HCT116 (cell line): ENCODE results near the gene PMEPA1. TPM values are rescaled to one million over a fixed set of nuclear protein-coding genes. Genes with fewer than 3 reads are reported as not detected.

Experiments used
- ATAC-seq: fragments of 200-7000 bp; cut with Tn5 transposase; 2 replicates; pipeline ENCODE4 v1.9.1; 2020; ENCODE audit warnings: mild to moderate bottlenecking, moderate library complexity
- BruUV-seq: library from RNA; stranded (reverse); fragments of 400-500 nt; replicated peaks from 2 replicates; lab custom pipeline; 2021; lab: Mats Ljungman, UMichigan
- CTCF ChIA-PET: fragments of 300-600 bp; sonication (Branson Sonifier 250); formaldehyde crosslinking; loops from one replicate; lab custom pipeline; 2021; ENCODE audit warnings: antibody characterized with exemption; lab: Charles Lee
- POLR2A ChIA-PET: fragments of 300-600, 350-600 bp; sonication (Branson Sonifier 250); formaldehyde crosslinking; loops from one replicate; lab custom pipeline; 2021; ENCODE audit warnings: antibody characterized with exemption; lab: Charles Lee
- RAD21 ChIA-PET, 2 experiments: fragments of 300-600 bp; sonication (Branson Sonifier 250); formaldehyde crosslinking; loops; one replicate each; lab custom pipeline; 2023; ENCODE audit warnings: low total read pairs in 2 of 2; ENCODE audit not compliant: uncharacterized antibody in 2 of 2, unreplicated experiment in 2 of 2, low non-redundant PET in 1 of 2; lab: Charles Lee
- DNase-seq: peaks from one replicate; pipeline ENCODE4 v3.0.0-alpha.2; 2010; ENCODE audit warnings: low read depth, low spot score
- H2AFZ ChIP-seq: fragments of 200-600 bp; shearing (Covaris generic), sonication (generic); 2 replicates; pipeline ENCODE4 v1.6.1; 2017; ENCODE audit warnings: low read depth, mixed run types, mixed read lengths, antibody characterized with exemption, low read length; ENCODE audit not compliant: poor library complexity, severe bottlenecking
- H3K27ac ChIP-seq: 2 replicates; pipeline ENCODE4 v1.5.1; 2012; ENCODE audit warnings: low read depth, low read length
- H3K27me3 ChIP-seq: fragments of 200-600 bp; sonication (generic); 2 replicates; pipeline ENCODE4 v1.6.1; 2016; ENCODE audit warnings: mixed run types, low read length, mixed read lengths; ENCODE audit not compliant: insufficient read depth
- H3K36me3 ChIP-seq, 2 experiments: fragments of 200-500 bp in 1 of 2; fragments of 200-600 bp in 1 of 2; sonication (Bioruptor generic) in 1 of 2; sonication (generic) in 1 of 2; 2 replicates each; pipeline versions ENCODE4 v1.5.1 to v1.6.1; 2014 to 2016; ENCODE audit warnings: low read length in 2 of 2, inconsistent platforms in 1 of 2, mixed read lengths in 1 of 2, mixed run types in 1 of 2; ENCODE audit not compliant: insufficient read depth in 2 of 2, control insufficient read depth in 1 of 2
- H3K4me1 ChIP-seq, 2 experiments: fragments of 200-600 bp in 1 of 2; sonication (generic) in 1 of 2; 2 replicates each; pipeline versions ENCODE4 v1.5.1 to v1.6.1; 2012 to 2017; ENCODE audit warnings: low read length in 2 of 2, inconsistent platforms in 1 of 2, mild to moderate bottlenecking in 1 of 2, mixed read lengths in 1 of 2, mixed run types in 1 of 2, moderate library complexity in 1 of 2; ENCODE audit not compliant: insufficient read depth in 2 of 2, control insufficient read depth in 1 of 2
- H3K4me2 ChIP-seq: fragments of 200-600 bp; sonication (generic); 2 replicates; pipeline ENCODE4 v1.6.1; 2017; ENCODE audit warnings: mixed run types, low read length, mixed read lengths
- H3K4me3 ChIP-seq, 2 experiments: fragments of 200-600 bp in 1 of 2; sonication (generic) in 1 of 2; replicated peaks in 1 of 2; 2 replicates each; pipeline ENCODE4 v1.5.1; 2011 to 2016; ENCODE audit warnings: low read length in 2 of 2, control low read depth in 1 of 2, low read depth in 1 of 2, mild to moderate bottlenecking in 1 of 2, mixed read lengths in 1 of 2, mixed run types in 1 of 2
- H3K79me2 ChIP-seq: fragments of 200-600 bp; sonication (generic); 2 replicates; pipeline ENCODE4 v1.6.1; 2017; ENCODE audit warnings: mild to moderate bottlenecking, mixed run types, low read length, moderate library complexity, mixed read lengths; ENCODE audit not compliant: insufficient read depth
- H3K9ac ChIP-seq: fragments of 200-600 bp; sonication (generic); 2 replicates; pipeline ENCODE4 v1.6.1; 2016; ENCODE audit warnings: low read length, mixed read lengths
- H3K9me2 ChIP-seq: fragments of 200-600 bp; sonication (generic), shearing (Covaris generic); 2 replicates; pipeline ENCODE4 v1.6.1; 2017; ENCODE audit warnings: mixed run types, mild to moderate bottlenecking, moderate library complexity; ENCODE audit not compliant: insufficient read depth
- H3K9me3 ChIP-seq, 2 experiments: fragments of 200-500 bp in 1 of 2; fragments of 200-600 bp in 1 of 2; sonication (Bioruptor generic) in 1 of 2; sonication (generic) in 1 of 2; 2 replicates each; pipeline ENCODE4 v1.6.1; 2014 to 2017; ENCODE audit warnings: low read length in 2 of 2, mixed read lengths in 2 of 2, inconsistent platforms in 1 of 2, low read depth in 1 of 2, mild to moderate bottlenecking in 1 of 2, mixed run types in 1 of 2, moderate library complexity in 1 of 2; ENCODE audit not compliant: control insufficient read depth in 1 of 2, insufficient read depth in 1 of 2
- H4K20me1 ChIP-seq: fragments of 200-600 bp; sonication (generic), shearing (Covaris generic); 2 replicates; pipeline ENCODE4 v1.6.1; 2017; ENCODE audit warnings: mixed run types, mild to moderate bottlenecking, moderate library complexity; ENCODE audit not compliant: insufficient read depth
- ATF3 ChIP-seq: IDR thresholded peaks from 2 replicates; pipeline ENCODE4 v1.6.1; 2012
- CBX3 ChIP-seq: IDR thresholded peaks from 2 replicates; pipeline ENCODE4 v1.6.1; 2012; ENCODE audit warnings: low read depth
- CTCF ChIP-seq, 3 experiments: fragments of 200-600 bp in 1 of 3; sonication (generic) in 1 of 3; IDR thresholded peaks in 2 of 3; conservative IDR thresholded peaks in 1 of 3; 2 replicates each; pipeline ENCODE4 v1.5.1; 2012 to 2017; ENCODE audit warnings: low read depth in 2 of 3, low read length in 2 of 3, antibody characterized with exemption in 1 of 3, borderline replicate concordance in 1 of 3, control low read depth in 1 of 3, mild to moderate bottlenecking in 1 of 3, mixed read lengths in 1 of 3, mixed run types in 1 of 3, moderate library complexity in 1 of 3; ENCODE audit not compliant: insufficient read depth in 1 of 3
- EGR1 ChIP-seq: IDR thresholded peaks from 2 replicates; pipeline ENCODE4 v1.6.1; 2012; ENCODE audit warnings: low read depth
- ELF1 ChIP-seq: IDR thresholded peaks from 2 replicates; pipeline ENCODE4 v1.6.1; 2012; ENCODE audit warnings: low read depth, borderline replicate concordance
- EZH2phosphoT487 ChIP-seq: fragments of 200-600 bp; IDR thresholded peaks from 2 replicates; pipeline ENCODE4 v1.6.1; 2018; ENCODE audit warnings: antibody characterized with exemption, borderline replicate concordance
- JUND ChIP-seq: IDR thresholded peaks from 2 replicates; pipeline ENCODE4 v1.6.1; 2012
- POLR2A ChIP-seq: IDR thresholded peaks from 2 replicates; pipeline ENCODE4 v1.7.0; 2011; ENCODE audit warnings: borderline replicate concordance; ENCODE audit not compliant: insufficient read depth, insufficient read length; ENCODE audit errors: extremely low read depth
- SIN3A ChIP-seq: IDR thresholded peaks from 2 replicates; pipeline ENCODE4 v1.6.1; 2012; ENCODE audit warnings: low read depth
- SP1 ChIP-seq: IDR thresholded peaks from 2 replicates; pipeline ENCODE4 v1.6.1; 2012; ENCODE audit warnings: low read depth
- YY1 ChIP-seq: IDR thresholded peaks from 2 replicates; pipeline ENCODE4 v1.6.1; 2011; ENCODE audit warnings: low read length, low read depth, moderate library complexity, mild to moderate bottlenecking; ENCODE audit not compliant: insufficient replicate concordance; ENCODE audit errors: extremely low read depth
- ZFX ChIP-seq: fragments of 450-650 bp; IDR thresholded peaks from 2 replicates; pipeline ENCODE4 v1.6.1; 2017
- ZNF274 ChIP-seq: fragments of 200-500 bp; sonication (Bioruptor generic); IDR thresholded peaks from 2 replicates; pipeline ENCODE4 v1.6.1; 2014; ENCODE audit warnings: mild to moderate bottlenecking, low read depth, low read length, inconsistent platforms
- intact Hi-C: fragments of 100-400 bp; cut with micrococcal nuclease; formaldehyde crosslinking; loops from 2 replicates; pipeline ENCODE4 v1.10.0; 2022
- total RNA-seq: library from RNA; stranded (reverse); gene quantifications from one replicate; pipeline ENCODE4 v1.2.1, GENCODE V29; 2021; ENCODE audit not compliant: unreplicated experiment
- TF ChIP-seq, protein P1 (sequence below): IDR thresholded peaks from 2 replicates; pipeline ENCODE4 v1.6.1; 2011; ENCODE audit warnings: mild to moderate bottlenecking, low read length, moderate library complexity; ENCODE audit not compliant: insufficient replicate concordance; ENCODE audit errors: extremely low read depth

The PMEPA1 gene
- total RNA-seq, 1 experiment from 2014 or later = 0.64 TPM

DNA sequence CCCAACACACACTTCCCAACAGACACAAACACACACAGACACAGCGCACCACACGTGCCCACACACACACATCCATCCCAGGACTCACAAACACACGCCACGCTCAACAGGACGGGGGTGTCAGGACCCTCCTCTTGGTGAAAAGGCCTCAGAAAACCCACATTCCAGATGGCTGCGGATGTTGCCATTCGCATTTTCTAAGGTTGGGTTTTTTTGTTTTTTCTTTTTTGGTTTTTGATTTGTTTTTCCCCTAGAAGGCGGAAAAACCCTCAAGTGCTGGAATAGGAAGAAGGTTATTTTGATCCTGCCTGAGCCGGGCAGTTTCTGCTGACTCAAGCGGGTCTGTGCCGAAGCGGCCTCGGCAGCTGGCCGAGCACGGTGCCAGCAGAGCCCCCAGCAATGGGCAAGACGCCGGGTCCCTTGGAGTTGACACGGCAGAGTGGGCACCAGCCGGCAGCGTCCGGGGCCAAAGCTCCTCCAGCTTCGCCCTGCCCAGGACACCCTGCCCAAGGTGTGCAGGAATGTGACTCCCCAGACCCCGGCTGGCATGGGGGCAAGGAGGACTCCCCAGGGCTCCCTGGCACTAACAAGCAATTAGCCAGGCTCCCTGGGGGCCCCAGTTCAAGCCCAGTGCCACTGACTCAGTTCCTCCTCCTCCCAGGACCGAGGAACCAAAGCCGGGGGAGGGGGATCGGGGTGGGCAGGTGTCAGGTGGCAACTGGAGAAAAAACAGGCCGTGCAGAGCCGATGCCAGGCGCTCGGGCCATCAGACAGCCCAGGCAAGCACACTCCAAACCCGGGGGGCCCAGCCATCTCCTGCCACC lies 48.7 kb downstream of the PMEPA1 start:
- no peak for DNase-seq
- TF ChIP-seq YY1 (no peak), ZNF274 (no peak), EGR1 (no peak), SIN3A (no peak), SP1 (no peak), ZFX (no peak), JUND (no peak)
- TF ChIP-seq, all 23 proteins: peak for 0
- Histone ChIP-seq H3K4me1 (no peaks in the 10 kb centered on the region), H3K9ac (no peak overlapping the region), H2AFZ (no peak overlapping the region), H3K27me3 (no peaks in the 10 kb centered on the region), H3K4me3 (no peak overlapping the region), H3K9me2 (no peaks in the 10 kb centered on the region), H3K27ac (no peak overlapping the region), H4K20me1 (no peaks in the 10 kb centered on the region), H3K79me2 (no peaks in the 10 kb centered on the region), H3K36me3 (no peaks in the 10 kb centered on the region), H3K4me2 (no peak overlapping the region), H3K9me3 (no peaks in the 10 kb centered on the region; a peak in 1 of 4 replicates)
- no peak for ATAC-seq
- ChIA-PET POLR2A (no interaction called here), RAD21 (no interaction called here), CTCF (no interaction called here)
- intact Hi-C loops = no loop called here
- BruUV-seq = no TSS peak

DNA sequence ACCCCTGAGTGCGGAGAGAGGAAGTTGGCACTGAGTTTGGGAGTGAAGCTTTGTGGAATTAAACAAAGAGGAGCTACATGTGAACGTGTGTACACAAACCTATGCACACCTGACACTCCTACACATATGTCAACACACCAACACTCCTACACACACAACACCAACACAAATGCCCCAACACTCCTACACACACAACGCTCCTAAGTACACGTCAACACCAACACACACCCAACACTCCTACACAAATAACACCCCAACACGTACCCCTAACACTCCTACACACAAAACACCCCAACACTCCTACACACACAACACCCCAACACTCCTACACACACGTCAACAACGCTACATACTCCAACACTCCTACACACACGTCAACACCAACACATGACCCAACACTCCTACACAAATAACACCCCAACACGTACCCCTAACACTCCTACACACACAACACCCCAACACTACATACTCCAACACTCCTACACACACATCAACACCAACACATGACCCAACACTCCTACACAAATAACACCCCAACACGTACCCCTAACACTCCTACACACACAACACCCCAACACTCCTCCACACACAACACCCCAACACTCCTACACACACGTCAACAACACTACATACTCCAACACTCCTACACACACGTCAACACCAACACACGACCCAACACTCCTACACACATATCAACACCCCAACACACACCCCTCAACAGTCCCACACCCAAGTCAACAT lies 49.5 kb downstream of the PMEPA1 start:
- RAD21 ChIA-PET = no interaction called here
- Histone ChIP-seq H3K27me3 (no peaks in the 10 kb centered on the region), H4K20me1 (no peaks in the 10 kb centered on the region), H3K4me3 (no peak overlapping the region), H3K27ac (no peak overlapping the region), H3K9me2 (no peaks in the 10 kb centered on the region), H3K79me2 (no peaks in the 10 kb centered on the region), H3K4me2 (no peak overlapping the region), H2AFZ (no peak overlapping the region), H3K9me3 (no peaks in the 10 kb centered on the region; a peak in 1 of 4 replicates), H3K36me3 (no peaks in the 10 kb centered on the region), H3K9ac (no peak overlapping the region), H3K4me1 (no peaks in the 10 kb centered on the region)
- ATAC-seq = no peak
- POLR2A ChIA-PET = no interaction called here
- no peak for DNase-seq
- BruUV-seq = no TSS peak
- intact Hi-C loops = no loop called here
- CTCF ChIA-PET = no interaction called here
- TF ChIP-seq EZH2phosphoT487 = no peak
- TF ChIP-seq POLR2A = no peak
- no peak for TF ChIP-seq CBX3
- no peak for TF ChIP-seq ELF1
- no peak for TF ChIP-seq ATF3
- TF ChIP-seq ZNF274 = no peak
- no peak for TF ChIP-seq SP1
- TF ChIP-seq, protein P1, sequence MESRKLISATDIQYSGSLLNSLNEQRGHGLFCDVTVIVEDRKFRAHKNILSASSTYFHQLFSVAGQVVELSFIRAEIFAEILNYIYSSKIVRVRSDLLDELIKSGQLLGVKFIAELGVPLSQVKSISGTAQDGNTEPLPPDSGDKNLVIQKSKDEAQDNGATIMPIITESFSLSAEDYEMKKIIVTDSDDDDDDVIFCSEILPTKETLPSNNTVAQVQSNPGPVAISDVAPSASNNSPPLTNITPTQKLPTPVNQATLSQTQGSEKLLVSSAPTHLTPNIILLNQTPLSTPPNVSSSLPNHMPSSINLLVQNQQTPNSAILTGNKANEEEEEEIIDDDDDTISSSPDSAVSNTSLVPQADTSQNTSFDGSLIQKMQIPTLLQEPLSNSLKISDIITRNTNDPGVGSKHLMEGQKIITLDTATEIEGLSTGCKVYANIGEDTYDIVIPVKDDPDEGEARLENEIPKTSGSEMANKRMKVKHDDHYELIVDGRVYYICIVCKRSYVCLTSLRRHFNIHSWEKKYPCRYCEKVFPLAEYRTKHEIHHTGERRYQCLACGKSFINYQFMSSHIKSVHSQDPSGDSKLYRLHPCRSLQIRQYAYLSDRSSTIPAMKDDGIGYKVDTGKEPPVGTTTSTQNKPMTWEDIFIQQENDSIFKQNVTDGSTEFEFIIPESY = no peak
- no peak for TF ChIP-seq CTCF (IDR thresholded peaks at IDR 0.05 in 2 of 3, conservative IDR thresholded peaks at IDR 0.05 in 1 of 3; ENCODE audit: borderline replicate concordance in 1 of 3, insufficient read depth in 1 of 3, low read depth in 2 of 3, low read length in 2 of 3)
- TF ChIP-seq ZFX = no peak
- no peak for TF ChIP-seq EGR1
- no peak for TF ChIP-seq YY1
